WTC11 (cell line): Measurements from ENCODE around the gene TMEM80.

Source experiments
- CBFB ChIP-seq: sonication (generic); formaldehyde crosslinking; IDR thresholded peaks from 2 replicates; pipeline ENCODE4 v1.8.1; 2022; ENCODE audit warnings: mild to moderate bottlenecking, low read depth, missing genetic modification reagents
- E2F1 ChIP-seq: sonication (generic); formaldehyde crosslinking; IDR thresholded peaks from 2 replicates; pipeline ENCODE4 v1.8.0; 2022; ENCODE audit warnings: mild to moderate bottlenecking, missing genetic modification reagents
- EMX1 ChIP-seq: fragments of 250-450 bp; sonication (Bioruptor Pico); IDR thresholded peaks from 2 replicates; pipeline ENCODE4 v1.8.0; 2021; ENCODE audit warnings: mild to moderate bottlenecking
- ETV6 ChIP-seq: sonication (generic); formaldehyde crosslinking; IDR thresholded peaks from 2 replicates; pipeline ENCODE4 v1.8.1; 2022; ENCODE audit warnings: mild to moderate bottlenecking, missing genetic modification reagents
- JAZF1 ChIP-seq: fragments of 250-450 bp; sonication (Bioruptor Pico); IDR thresholded peaks from 2 replicates; pipeline ENCODE4 v1.9.0; 2021; ENCODE audit warnings: moderate library complexity, mild to moderate bottlenecking, inconsistent platforms
- MLX ChIP-seq: sonication (generic); formaldehyde crosslinking; IDR thresholded peaks from 2 replicates; pipeline ENCODE4 v1.8.1; 2023; ENCODE audit warnings: mild to moderate bottlenecking, missing genetic modification reagents, moderate library complexity
- MXD4 ChIP-seq: fragments of 250-450 bp; sonication (Bioruptor Pico); IDR thresholded peaks from 2 replicates; pipeline ENCODE4 v1.8.0; 2021; ENCODE audit warnings: mild to moderate bottlenecking, moderate library complexity, borderline replicate concordance
- NFYB ChIP-seq: sonication (generic); formaldehyde crosslinking; conservative IDR thresholded peaks from 2 replicates; pipeline ENCODE4 v1.8.0; 2022; ENCODE audit warnings: low read depth, missing genetic modification reagents
- NR1H2 ChIP-seq: sonication (generic); formaldehyde crosslinking; IDR thresholded peaks from 2 replicates; pipeline ENCODE4 v1.9.0; 2021; ENCODE audit warnings: mild to moderate bottlenecking, moderate library complexity, missing genetic modification reagents
- NR2C2 ChIP-seq: sonication (generic); formaldehyde crosslinking; IDR thresholded peaks from 2 replicates; pipeline ENCODE4 v1.8.0; 2022; ENCODE audit warnings: mild to moderate bottlenecking, missing genetic modification reagents
- TF ChIP-seq, protein P1 (sequence below): fragments of 200-600 bp; IDR thresholded peaks from 2 replicates; pipeline ENCODE4 v1.8.0; 2022; ENCODE audit warnings: antibody characterized with exemption
- TF ChIP-seq, protein P2 (sequence below): sonication (generic); formaldehyde crosslinking; IDR thresholded peaks from 2 replicates; pipeline ENCODE4 v1.8.1; 2023; ENCODE audit warnings: mild to moderate bottlenecking, moderate library complexity, missing genetic modification reagents
- TF ChIP-seq, protein P3 (sequence below): sonication (generic); formaldehyde crosslinking; IDR thresholded peaks from 2 replicates; pipeline ENCODE4 v1.8.0; 2022; ENCODE audit warnings: missing genetic modification reagents

DNA sequence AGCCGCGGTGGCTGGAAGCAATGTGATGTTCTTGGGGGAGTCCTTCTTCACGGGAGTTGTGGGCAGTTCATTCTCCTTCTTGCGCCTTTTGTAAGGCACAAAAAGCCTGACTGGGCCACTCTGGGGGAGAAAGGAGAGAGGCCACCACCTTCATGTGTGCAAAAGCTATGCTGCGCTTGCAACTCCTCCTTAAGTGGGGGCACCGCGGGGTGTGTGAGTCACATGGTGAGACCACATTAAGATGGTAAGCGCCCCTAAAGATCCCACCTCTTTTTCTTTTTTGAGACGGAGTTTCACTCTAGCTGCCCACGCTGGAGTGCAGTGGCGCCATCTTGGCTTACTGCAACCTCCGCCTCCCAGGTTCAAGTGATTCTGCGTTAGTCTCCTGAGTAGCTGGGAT lies 14.6 kb upstream of the TMEM80 start:
- no peak for TF ChIP-seq NR2C2
- no peak for TF ChIP-seq ETV6 (CRISPR knock-in tag)
- TF ChIP-seq MXD4, result no peak
- TF ChIP-seq NR1H2 (CRISPR knock-in tag), result no peak
- TF ChIP-seq, protein P1, sequence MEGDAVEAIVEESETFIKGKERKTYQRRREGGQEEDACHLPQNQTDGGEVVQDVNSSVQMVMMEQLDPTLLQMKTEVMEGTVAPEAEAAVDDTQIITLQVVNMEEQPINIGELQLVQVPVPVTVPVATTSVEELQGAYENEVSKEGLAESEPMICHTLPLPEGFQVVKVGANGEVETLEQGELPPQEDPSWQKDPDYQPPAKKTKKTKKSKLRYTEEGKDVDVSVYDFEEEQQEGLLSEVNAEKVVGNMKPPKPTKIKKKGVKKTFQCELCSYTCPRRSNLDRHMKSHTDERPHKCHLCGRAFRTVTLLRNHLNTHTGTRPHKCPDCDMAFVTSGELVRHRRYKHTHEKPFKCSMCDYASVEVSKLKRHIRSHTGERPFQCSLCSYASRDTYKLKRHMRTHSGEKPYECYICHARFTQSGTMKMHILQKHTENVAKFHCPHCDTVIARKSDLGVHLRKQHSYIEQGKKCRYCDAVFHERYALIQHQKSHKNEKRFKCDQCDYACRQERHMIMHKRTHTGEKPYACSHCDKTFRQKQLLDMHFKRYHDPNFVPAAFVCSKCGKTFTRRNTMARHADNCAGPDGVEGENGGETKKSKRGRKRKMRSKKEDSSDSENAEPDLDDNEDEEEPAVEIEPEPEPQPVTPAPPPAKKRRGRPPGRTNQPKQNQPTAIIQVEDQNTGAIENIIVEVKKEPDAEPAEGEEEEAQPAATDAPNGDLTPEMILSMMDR, result no peak
- no peak for TF ChIP-seq EMX1 (CRISPR knock-in tag)
- TF ChIP-seq, protein P2, sequence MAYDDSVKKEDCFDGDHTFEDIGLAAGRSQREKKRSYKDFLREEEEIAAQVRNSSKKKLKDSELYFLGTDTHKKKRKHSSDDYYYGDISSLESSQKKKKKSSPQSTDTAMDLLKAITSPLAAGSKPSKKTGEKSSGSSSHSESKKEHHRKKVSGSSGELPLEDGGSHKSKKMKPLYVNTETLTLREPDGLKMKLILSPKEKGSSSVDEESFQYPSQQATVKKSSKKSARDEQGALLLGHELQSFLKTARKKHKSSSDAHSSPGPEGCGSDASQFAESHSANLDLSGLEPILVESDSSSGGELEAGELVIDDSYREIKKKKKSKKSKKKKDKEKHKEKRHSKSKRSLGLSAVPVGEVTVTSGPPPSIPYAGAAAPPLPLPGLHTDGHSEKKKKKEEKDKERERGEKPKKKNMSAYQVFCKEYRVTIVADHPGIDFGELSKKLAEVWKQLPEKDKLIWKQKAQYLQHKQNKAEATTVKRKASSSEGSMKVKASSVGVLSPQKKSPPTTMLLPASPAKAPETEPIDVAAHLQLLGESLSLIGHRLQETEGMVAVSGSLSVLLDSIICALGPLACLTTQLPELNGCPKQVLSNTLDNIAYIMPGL, result no peak
- no peak for TF ChIP-seq NFYB (CRISPR knock-in tag)
- no peak for TF ChIP-seq E2F1
- no peak for TF ChIP-seq MLX (CRISPR knock-in tag)
- TF ChIP-seq JAZF1 (CRISPR knock-in tag), result no peak
- TF ChIP-seq, protein P3, sequence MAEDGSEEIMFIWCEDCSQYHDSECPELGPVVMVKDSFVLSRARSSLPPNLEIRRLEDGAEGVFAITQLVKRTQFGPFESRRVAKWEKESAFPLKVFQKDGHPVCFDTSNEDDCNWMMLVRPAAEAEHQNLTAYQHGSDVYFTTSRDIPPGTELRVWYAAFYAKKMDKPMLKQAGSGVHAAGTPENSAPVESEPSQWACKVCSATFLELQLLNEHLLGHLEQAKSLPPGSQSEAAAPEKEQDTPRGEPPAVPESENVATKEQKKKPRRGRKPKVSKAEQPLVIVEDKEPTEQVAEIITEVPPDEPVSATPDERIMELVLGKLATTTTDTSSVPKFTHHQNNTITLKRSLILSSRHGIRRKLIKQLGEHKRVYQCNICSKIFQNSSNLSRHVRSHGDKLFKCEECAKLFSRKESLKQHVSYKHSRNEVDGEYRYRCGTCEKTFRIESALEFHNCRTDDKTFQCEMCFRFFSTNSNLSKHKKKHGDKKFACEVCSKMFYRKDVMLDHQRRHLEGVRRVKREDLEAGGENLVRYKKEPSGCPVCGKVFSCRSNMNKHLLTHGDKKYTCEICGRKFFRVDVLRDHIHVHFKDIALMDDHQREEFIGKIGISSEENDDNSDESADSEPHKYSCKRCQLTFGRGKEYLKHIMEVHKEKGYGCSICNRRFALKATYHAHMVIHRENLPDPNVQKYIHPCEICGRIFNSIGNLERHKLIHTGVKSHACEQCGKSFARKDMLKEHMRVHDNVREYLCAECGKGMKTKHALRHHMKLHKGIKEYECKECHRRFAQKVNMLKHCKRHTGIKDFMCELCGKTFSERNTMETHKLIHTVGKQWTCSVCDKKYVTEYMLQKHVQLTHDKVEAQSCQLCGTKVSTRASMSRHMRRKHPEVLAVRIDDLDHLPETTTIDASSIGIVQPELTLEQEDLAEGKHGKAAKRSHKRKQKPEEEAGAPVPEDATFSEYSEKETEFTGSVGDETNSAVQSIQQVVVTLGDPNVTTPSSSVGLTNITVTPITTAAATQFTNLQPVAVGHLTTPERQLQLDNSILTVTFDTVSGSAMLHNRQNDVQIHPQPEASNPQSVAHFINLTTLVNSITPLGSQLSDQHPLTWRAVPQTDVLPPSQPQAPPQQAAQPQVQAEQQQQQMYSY (CRISPR knock-in tag), result no peak
- no peak for TF ChIP-seq CBFB (CRISPR knock-in tag)
